IMR-90 (cell line): ENCODE measurements around the gene ERRFI1. TPM values are rescaled to one million over a fixed set of nuclear protein-coding genes. Genes with fewer than 3 reads are reported as not detected.

Experiments used
- ATAC-seq: fragments of 200-7000 bp; cut with Tn5 transposase; 2 replicates; pipeline ENCODE4 v1.9.1; 2020; ENCODE audit warnings: low read depth, mild to moderate bottlenecking, moderate library complexity
- BruUV-seq: library from RNA; stranded (reverse); fragments of 400-500 nt; replicated peaks from 2 replicates; lab custom pipeline; 2021; lab: Mats Ljungman, UMichigan
- CTCF ChIA-PET: fragments of 300-600 bp; formaldehyde crosslinking; extraction: SDS; loops from one replicate; lab custom pipeline; 2021; ENCODE audit warnings: antibody characterized with exemption; lab: Yijun Ruan, JAX
- POLR2A ChIA-PET: fragments of 300-600 bp; sonication (Branson Sonifier 250); formaldehyde crosslinking; loops from one replicate; lab custom pipeline; 2022; ENCODE audit warnings: antibody characterized with exemption; ENCODE audit not compliant: unreplicated experiment; lab: Charles Lee
- DNase-seq: peaks from one replicate; pipeline ENCODE4 v3.0.0; 2013
- H2AFZ ChIP-seq: replicated peaks from 2 replicates; pipeline ENCODE3; 2013; ENCODE audit warnings: low read length, mild to moderate bottlenecking; ENCODE audit not compliant: poor library complexity
- H2AK5ac ChIP-seq: 2 replicates; pipeline ENCODE4 v1.6.1; 2013; ENCODE audit warnings: low read depth, low read length, inconsistent platforms
- H2AK9ac ChIP-seq: replicated peaks from 2 replicates; pipeline ENCODE3; 2013; ENCODE audit warnings: mild to moderate bottlenecking, low read depth, low read length, moderate library complexity; ENCODE audit not compliant: poor library complexity
- H2BK120ac ChIP-seq: 2 replicates; pipeline ENCODE4 v1.6.1; 2013; ENCODE audit warnings: low read depth, low read length, inconsistent platforms
- H2BK15ac ChIP-seq: 3 replicates; pipeline ENCODE4 v1.6.1; 2013; ENCODE audit warnings: low read depth, low read length, inconsistent platforms
- H2BK20ac ChIP-seq: 2 replicates; pipeline ENCODE4 v1.6.1; 2013; ENCODE audit warnings: low read depth, mild to moderate bottlenecking, inconsistent platforms, low read length, moderate library complexity
- H2BK5ac ChIP-seq: 2 replicates; pipeline ENCODE4 v1.6.1; 2013; ENCODE audit warnings: mild to moderate bottlenecking, low read depth, low read length, inconsistent platforms; ENCODE audit not compliant: poor library complexity, severe bottlenecking
- H3K14ac ChIP-seq: replicated peaks from 2 replicates; pipeline ENCODE4 v1.6.1; 2013; ENCODE audit warnings: low read depth, low read length, inconsistent platforms
- H3K18ac ChIP-seq: 2 replicates; pipeline ENCODE4 v1.6.1; 2013; ENCODE audit warnings: low read depth, low read length, control low read depth
- H3K23ac ChIP-seq: 2 replicates; pipeline ENCODE4 v1.6.1; 2013; ENCODE audit warnings: low read depth, low read length, inconsistent platforms
- H3K27ac ChIP-seq: 2 replicates; pipeline ENCODE4 v1.5.1; 2013; ENCODE audit warnings: mild to moderate bottlenecking, control low read depth, low read length; ENCODE audit not compliant: insufficient read depth
- H3K27me3 ChIP-seq: 2 replicates; pipeline ENCODE4 v1.6.1; 2013; ENCODE audit warnings: low read length; ENCODE audit not compliant: control insufficient read depth, insufficient read depth
- H3K36me3 ChIP-seq: 2 replicates; pipeline ENCODE4 v1.6.1; 2013; ENCODE audit warnings: low read length, mixed read lengths; ENCODE audit not compliant: control insufficient read depth, insufficient read depth
- H3K4ac ChIP-seq: 2 replicates; pipeline ENCODE4 v1.6.1; 2013; ENCODE audit warnings: low read depth, low read length, inconsistent platforms
- H3K4me1 ChIP-seq: 2 replicates; pipeline ENCODE4 v1.6.1; 2013; ENCODE audit warnings: low read length, mixed read lengths; ENCODE audit not compliant: control insufficient read depth, insufficient read depth
- H3K4me2 ChIP-seq: 2 replicates; pipeline ENCODE4 v1.6.1; 2013; ENCODE audit warnings: low read depth, mild to moderate bottlenecking, control low read depth, low read length, moderate library complexity
- H3K4me3 ChIP-seq: 2 replicates; pipeline ENCODE4 v1.5.1; 2013; ENCODE audit warnings: low read depth, mild to moderate bottlenecking, control low read depth, low read length, moderate library complexity; ENCODE audit not compliant: insufficient read depth
- H3K56ac ChIP-seq: 2 replicates; pipeline ENCODE4 v1.6.1; 2013; ENCODE audit warnings: low read length, inconsistent platforms; ENCODE audit not compliant: insufficient read depth; ENCODE audit errors: extremely low read depth
- H3K79me1 ChIP-seq, 2 experiments: 2 replicates each; pipeline ENCODE4 v1.6.1; 2013; ENCODE audit warnings: low read length in 2 of 2, inconsistent platforms in 1 of 2, low read depth in 1 of 2
- H3K9ac ChIP-seq: 2 replicates; pipeline ENCODE4 v1.6.1; 2013; ENCODE audit warnings: low read depth, low read length, control low read depth
- H3K9me1 ChIP-seq: 2 replicates; pipeline ENCODE4 v1.6.1; 2013; ENCODE audit warnings: low read length, inconsistent platforms; ENCODE audit not compliant: insufficient read depth
- H3K9me3 ChIP-seq: 2 replicates; pipeline ENCODE4 v1.6.1; 2013; ENCODE audit warnings: low read length; ENCODE audit not compliant: control insufficient read depth, insufficient read depth
- H4K20me1 ChIP-seq: 2 replicates; pipeline ENCODE4 v1.6.1; 2013; ENCODE audit warnings: low read length, inconsistent platforms; ENCODE audit not compliant: insufficient read depth
- H4K5ac ChIP-seq: 2 replicates; pipeline ENCODE4 v1.6.1; 2013; ENCODE audit warnings: mild to moderate bottlenecking, low read depth, low read length, control low read depth
- H4K8ac ChIP-seq, 2 experiments: 2 replicates each; pipeline ENCODE4 v1.6.1; 2013; ENCODE audit warnings: low read depth in 2 of 2, low read length in 2 of 2, control low read depth in 1 of 2, inconsistent platforms in 1 of 2
- H4K91ac ChIP-seq: 2 replicates; pipeline ENCODE4 v1.6.1; 2013; ENCODE audit warnings: low read depth, low read length, inconsistent platforms; ENCODE audit not compliant: insufficient read depth
- BHLHE40 ChIP-seq: fragments of 150-350 bp; IDR thresholded peaks from 2 replicates; pipeline ENCODE4 v1.6.1; 2016; ENCODE audit warnings: mild to moderate bottlenecking, low read depth, low read length
- CEBPB ChIP-seq: IDR thresholded peaks from 2 replicates; pipeline ENCODE4 v1.6.1; 2012; ENCODE audit warnings: low read depth, low read length, improper control_type of control experiment
- CHD1 ChIP-seq: IDR thresholded peaks from 2 replicates; pipeline ENCODE4 v1.6.1; 2012; ENCODE audit warnings: low read depth, low read length, improper control_type of control experiment
- CTCF ChIP-seq: conservative IDR thresholded peaks from 2 replicates; pipeline ENCODE4 v1.5.1; 2012; ENCODE audit warnings: mild to moderate bottlenecking, low read depth, low read length, improper control_type of control experiment
- ELK1 ChIP-seq: fragments of 150-350 bp; IDR thresholded peaks from 2 replicates; pipeline ENCODE4 v1.6.1; 2016; ENCODE audit warnings: low read depth, mild to moderate bottlenecking, low read length, moderate library complexity, borderline replicate concordance
- FOS ChIP-seq: fragments of 150-350 bp; IDR thresholded peaks from 2 replicates; pipeline ENCODE4 v1.6.1; 2016; ENCODE audit warnings: low read depth, low read length
- MAFK ChIP-seq: IDR thresholded peaks from 2 replicates; pipeline ENCODE4 v1.6.1; 2012; ENCODE audit warnings: low read depth, low read length, improper control_type of control experiment
- MAZ ChIP-seq: IDR thresholded peaks from 2 replicates; pipeline ENCODE4 v1.6.1; 2012; ENCODE audit warnings: low read depth, mild to moderate bottlenecking, low read length, improper control_type of control experiment, moderate library complexity, borderline replicate concordance
- MXI1 ChIP-seq: IDR thresholded peaks from 2 replicates; pipeline ENCODE4 v1.6.1; 2012; ENCODE audit warnings: low read depth, mild to moderate bottlenecking, low read length, moderate library complexity, borderline replicate concordance
- NFE2L2 ChIP-seq: fragments of 150-350 bp; IDR thresholded peaks from 2 replicates; pipeline ENCODE4 v1.6.1; 2016; ENCODE audit warnings: low read depth, mild to moderate bottlenecking, low read length
- POLR2A ChIP-seq: IDR thresholded peaks from 2 replicates; pipeline ENCODE4 v1.6.1; 2012; ENCODE audit warnings: mild to moderate bottlenecking, low read depth, low read length
- RAD21 ChIP-seq: IDR thresholded peaks from 2 replicates; pipeline ENCODE4 v1.6.1; 2012; ENCODE audit warnings: low read length, improper control_type of control experiment
- RCOR1 ChIP-seq: IDR thresholded peaks from 2 replicates; pipeline ENCODE4 v1.6.1; 2012; ENCODE audit warnings: mild to moderate bottlenecking, low read length, improper control_type of control experiment; ENCODE audit not compliant: insufficient replicate concordance
- RFX5 ChIP-seq: IDR thresholded peaks from 2 replicates; pipeline ENCODE4 v1.8.0; 2012; ENCODE audit warnings: low read depth, mild to moderate bottlenecking, low read length, moderate library complexity
- SMC3 ChIP-seq: fragments of 150-350 bp; IDR thresholded peaks from 2 replicates; pipeline ENCODE4 v1.6.1; 2016; ENCODE audit warnings: low read depth, mild to moderate bottlenecking, antibody characterized with exemption, low read length, moderate library complexity
- USF2 ChIP-seq: fragments of 150-350 bp; IDR thresholded peaks from 2 replicates; pipeline ENCODE4 v1.6.1; 2017; ENCODE audit warnings: mild to moderate bottlenecking, antibody characterized with exemption, low read length, low read depth
- WGBS, 2 experiments: methylation state at CpG; one replicate each; pipeline versions ENCODE4 v1.1.5 to v1.1.7; 2013; ENCODE audit warnings: missing lambda C conversion rate in 2 of 2; ENCODE audit not compliant: insufficient read length in 1 of 2; ENCODE audit errors: extremely low coverage in 2 of 2; 5-methylcytosine and 5-hydroxymethylcytosine counted together
- dilution Hi-C: fragments of 300-500 bp; cut with HindIII; formaldehyde crosslinking; loops from one replicate; pipeline ENCODE4 v1.14.3; 2018; ENCODE audit warnings: low sequenced_read_pairs; ENCODE audit not compliant: unreplicated experiment
- in situ Hi-C: fragments of 300-500 bp; cut with MboI; formaldehyde crosslinking; loops from 3 replicates; pipeline ENCODE4 v1.14.3; 2019; ENCODE audit warnings: low sequenced_read_pairs, inconsistent platforms, mixed read lengths
- intact Hi-C: fragments of 100-400 bp; cut with micrococcal nuclease; formaldehyde crosslinking; loops from 2 replicates; pipeline ENCODE4 v1.10.0; 2022
- polyA plus RNA-seq, 3 experiments: library from polyadenylated mRNA; depleted of rRNA; stranded (reverse); fragments of >200 nt; gene quantifications; 2 replicates each; pipeline ENCODE4 v1.2.3, GENCODE V29; 2012; ENCODE audit warnings: low replicate concordance in 1 of 3
- total RNA-seq: library from RNA; depleted of rRNA; stranded (reverse); fragments of >200 nt; gene quantifications from 2 replicates; pipeline ENCODE4 v1.2.3, GENCODE V29; 2012

Gene ERRFI1
- total and polyA plus RNA-seq, 2 of the 4 experiments (the other 2 are of a cell fraction) = 101 to 145 TPM

GRCh38 chr1:8013399-8013798 is 12.7 kb downstream of the ERRFI1 start:
- WGBS, 2 experiments = 100% methylated on average over 1 of the region's 11 CpGs; no CpG with 5 or more reads in 1 of the 2 experiments

More at GRCh38 chr1:8013399-8013798, 12.7 kb downstream of the ERRFI1 start:
- Histone ChIP-seq H2BK120ac (no peak overlapping the region), H2BK20ac (no peak overlapping the region), H3K9ac (no peak overlapping the region), H3K4ac (no peak overlapping the region), H2BK15ac (no peak overlapping the region), H4K8ac (no peak overlapping the region), H3K4me1 (peaks cover 13% of the 10 kb centered on the region), H3K4me3 (no peak overlapping the region), H3K23ac (no peak overlapping the region), H3K9me1 (0 out of 2 replicates have a peak, but pooled peaks cover 3% of the 10 kb centered on the region), H3K9me3 (no peaks in the 10 kb centered on the region), H2AK9ac (no peak overlapping the region), H3K14ac (no peak overlapping the region), H3K36me3 (peaks cover 47% of the 10 kb centered on the region), H3K79me1 (peaks cover 36 to 78% of the 10 kb centered on the region in 2 experiments), H4K5ac (no peak overlapping the region), H3K27ac (no peak overlapping the region), H3K4me2 (no peak overlapping the region), H3K56ac (no peak overlapping the region), H4K91ac (no peak overlapping the region), H3K18ac (no peak overlapping the region), H3K27me3 (no peaks in the 10 kb centered on the region), H2BK5ac (no peak overlapping the region), H2AFZ (no peak overlapping the region), H4K20me1 (peaks cover 67% of the 10 kb centered on the region), H2AK5ac (no peak overlapping the region)
- dilution Hi-C loops (loop anchor here (25.0 kb wide), 1 partner anchor 299 kb away; the partner anchor contains the start of gene SLC45A1), in situ Hi-C loops (no loop called here), intact Hi-C loops (no loop called here)
- DNase-seq (no peak), ATAC-seq (no peak)
- ChIA-PET CTCF (interaction anchor here (1.9 to 6.7 kb wide), 3 partner anchors 18 to 301 kb away, joined by 7 to 27 read pairs (median 21); no protein-coding TSS in a partner anchor), POLR2A (no interaction called here)
- TSS peak; percentile 49 for BruUV-seq
- TF ChIP-seq BHLHE40 (no peak), RFX5 (no peak), MXI1 (no peak), MAZ (no peak), SMC3 (no peak), RAD21 (no peak), NFE2L2 (no peak), CEBPB (no peak), CHD1 (no peak), ELK1 (no peak), USF2 (no peak), POLR2A (no peak), RCOR1 (no peak), FOS (no peak), MAFK (no peak), CTCF (no peak)
